IPS-18c (cell line): ENCODE measurements around the gene TUBB1.
"Not testable (repeated sequence)": the region's sequence is repeated elsewhere in the genome, so short reads cannot be mapped to it uniquely, and the experiment has no call there.

ENCODE experiments used
- H3K4me3 ChIP-seq: 2 replicates; pipeline ENCODE4 v1.7.0; 2013; ENCODE audit warnings: low read depth, mild to moderate bottlenecking, low read length, moderate library complexity; ENCODE audit not compliant: insufficient read depth
- H3K9me3 ChIP-seq: one replicate; pipeline ENCODE4 v1.6.1; 2013; ENCODE audit warnings: mild to moderate bottlenecking, low read length, moderate library complexity; ENCODE audit not compliant: control insufficient read depth, insufficient read depth

TUBB1 gene

DNA sequence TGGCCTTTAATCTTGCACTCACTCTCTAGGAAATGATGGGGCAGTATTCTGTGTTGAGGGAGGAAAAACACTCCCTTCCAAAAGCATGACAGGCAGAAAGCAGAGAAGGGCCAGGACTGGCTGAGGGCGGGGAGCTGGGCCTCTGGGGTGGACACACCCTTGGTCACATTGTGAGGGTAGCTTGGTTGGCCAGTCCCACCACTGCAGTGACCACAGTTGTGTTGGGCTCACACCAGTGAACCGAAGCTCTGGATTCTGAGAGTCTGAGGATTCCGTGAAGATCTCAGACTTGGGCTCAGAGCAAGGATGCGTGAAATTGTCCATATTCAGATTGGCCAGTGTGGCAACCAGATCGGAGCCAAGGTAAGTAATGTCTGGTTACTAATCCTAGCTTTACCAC is at the start of gene TUBB1:
Gene TUBB1 (plus strand): TSS at position 213 of the 400 bp plus-strand sequence. CDS start 94 bp downstream, at position 307.
- H3K4me3 ChIP-seq, result no peak within 1 kb of the TSS

DNA sequence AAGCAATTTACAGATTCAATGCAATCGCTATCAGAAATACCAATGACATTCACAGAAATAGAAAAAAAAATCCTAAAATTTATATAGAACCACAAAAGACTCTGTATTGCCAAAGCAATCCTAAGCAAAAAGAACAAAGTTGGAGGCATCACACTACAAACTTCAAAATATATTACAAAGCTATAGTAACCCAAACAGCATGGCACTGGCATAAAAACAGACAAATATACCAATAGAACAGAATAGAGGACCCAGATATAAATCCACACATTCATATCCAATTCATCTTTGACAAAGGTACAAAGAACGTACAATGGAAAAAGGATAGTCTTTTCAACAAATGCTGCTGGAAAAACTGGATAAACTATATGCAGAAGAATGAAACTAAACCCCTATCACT is 49.8 kb upstream of the TUBB1 start:
- no peak overlapping the region for H3K4me3 ChIP-seq
- H3K9me3 ChIP-seq, result no peaks in the 10 kb centered on the region

More for the DNA sequence above, at the start of gene TUBB1:
- H3K9me3 ChIP-seq, result no peaks in the 10 kb centered on the region

DNA sequence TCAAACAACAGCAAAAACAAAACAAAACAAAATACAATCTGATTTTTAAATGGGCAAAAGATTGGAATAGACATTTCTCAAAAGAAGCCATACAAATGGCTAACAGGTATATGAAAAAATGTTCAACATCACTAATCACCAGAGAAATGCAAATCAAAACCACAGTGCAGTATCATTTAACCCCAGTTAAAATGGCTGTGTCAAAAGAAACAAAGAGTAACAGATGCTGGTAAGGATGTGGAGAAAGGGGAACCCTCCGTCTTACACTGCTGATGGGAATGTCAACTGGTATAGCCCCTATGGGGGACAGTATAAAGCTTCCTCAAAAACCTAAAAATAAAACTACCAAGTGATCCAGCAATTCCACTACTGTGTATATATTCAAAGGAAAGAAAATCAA is 49.1 kb upstream of the TUBB1 start:
- Histone ChIP-seq H3K9me3 (no peaks in the 10 kb centered on the region), H3K4me3 (no peak overlapping the region)

DNA sequence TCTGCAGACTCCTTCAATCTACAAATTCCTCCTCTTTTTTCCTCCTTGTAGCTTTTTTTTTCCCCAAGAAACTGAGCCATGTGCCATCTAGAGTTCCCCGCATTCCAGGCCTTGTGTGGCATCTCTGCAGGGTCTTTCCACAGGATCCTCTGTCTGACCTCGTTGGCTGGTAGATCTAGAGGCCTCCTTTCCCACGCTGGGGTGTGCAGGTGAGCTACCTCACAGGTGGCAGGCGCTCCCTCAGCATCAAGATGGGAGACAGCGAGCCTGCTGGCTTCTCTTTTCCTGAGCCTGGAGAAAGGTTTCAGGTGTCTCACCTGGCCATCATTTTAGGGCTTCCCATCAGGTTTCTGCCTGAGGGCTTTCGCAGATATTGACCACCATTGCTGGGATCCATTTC is 47.8 kb upstream of the TUBB1 start:
- Histone ChIP-seq H3K4me3 (no peak overlapping the region), H3K9me3 (no peaks in the 10 kb centered on the region)

DNA sequence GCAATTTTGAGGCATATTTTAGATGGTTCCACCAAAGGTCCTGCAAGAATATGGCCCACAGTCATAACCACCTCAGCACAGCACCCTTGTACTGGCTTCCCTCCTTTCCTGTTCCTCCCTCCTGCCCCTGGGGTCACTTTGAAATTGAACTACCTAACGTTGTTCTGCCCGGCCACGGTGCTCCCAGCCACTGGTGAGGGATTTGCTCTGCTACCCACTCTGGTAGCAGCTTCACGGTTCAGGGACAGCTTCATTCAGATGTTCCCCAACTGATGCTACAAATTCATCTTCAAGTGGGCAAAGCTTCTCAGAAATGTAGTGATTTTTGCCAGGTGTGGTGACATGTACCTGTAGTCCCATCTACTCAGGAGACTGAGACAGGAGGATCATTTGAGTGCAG is 46.0 kb upstream of the TUBB1 start:
- Histone ChIP-seq H3K4me3 (no peak overlapping the region), H3K9me3 (no peaks in the 10 kb centered on the region)

DNA sequence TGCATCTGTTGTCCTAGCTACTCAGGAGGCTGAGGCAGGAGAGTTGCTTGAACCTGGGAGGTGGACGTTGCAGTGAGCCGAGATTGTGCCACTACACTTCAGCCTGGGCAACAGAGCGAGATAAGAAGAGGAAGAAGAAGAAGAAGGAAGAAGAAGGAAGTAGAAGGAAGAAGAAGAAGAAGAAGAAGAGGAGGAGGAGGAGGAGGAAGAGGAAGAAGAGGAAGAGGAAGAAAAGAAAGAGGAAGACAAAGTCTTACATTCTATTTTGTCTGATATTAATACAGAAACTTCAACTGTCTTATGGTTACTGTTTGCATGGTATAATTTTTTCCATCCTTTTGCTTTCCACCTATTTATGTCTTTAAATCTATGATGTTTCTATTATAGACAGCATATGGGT is 45.4 kb upstream of the TUBB1 start:
- no peaks in the 10 kb centered on the region for H3K9me3 ChIP-seq
- H3K4me3 ChIP-seq, result no peak overlapping the region

DNA sequence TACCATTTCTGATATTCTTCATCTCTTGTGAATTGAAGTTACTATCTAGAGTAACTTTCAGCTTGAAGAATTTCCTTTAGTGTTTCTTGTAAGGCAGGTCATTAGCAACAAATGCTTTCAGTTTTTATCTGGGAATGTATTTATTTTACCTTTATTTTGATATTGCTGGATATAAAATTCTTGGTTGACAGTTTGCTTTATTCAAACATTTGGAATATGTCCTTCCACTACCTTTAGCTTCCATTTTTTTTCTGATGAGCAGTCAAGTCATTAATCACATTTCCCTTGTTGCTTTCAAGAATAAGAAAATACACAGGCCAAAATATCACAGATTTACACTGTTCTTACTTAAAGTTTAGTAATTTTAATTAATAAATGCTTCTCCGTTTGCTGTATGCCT is 43.9 kb upstream of the TUBB1 start:
- Histone ChIP-seq H3K9me3 (no peaks in the 10 kb centered on the region), H3K4me3 (no peak overlapping the region)

DNA sequence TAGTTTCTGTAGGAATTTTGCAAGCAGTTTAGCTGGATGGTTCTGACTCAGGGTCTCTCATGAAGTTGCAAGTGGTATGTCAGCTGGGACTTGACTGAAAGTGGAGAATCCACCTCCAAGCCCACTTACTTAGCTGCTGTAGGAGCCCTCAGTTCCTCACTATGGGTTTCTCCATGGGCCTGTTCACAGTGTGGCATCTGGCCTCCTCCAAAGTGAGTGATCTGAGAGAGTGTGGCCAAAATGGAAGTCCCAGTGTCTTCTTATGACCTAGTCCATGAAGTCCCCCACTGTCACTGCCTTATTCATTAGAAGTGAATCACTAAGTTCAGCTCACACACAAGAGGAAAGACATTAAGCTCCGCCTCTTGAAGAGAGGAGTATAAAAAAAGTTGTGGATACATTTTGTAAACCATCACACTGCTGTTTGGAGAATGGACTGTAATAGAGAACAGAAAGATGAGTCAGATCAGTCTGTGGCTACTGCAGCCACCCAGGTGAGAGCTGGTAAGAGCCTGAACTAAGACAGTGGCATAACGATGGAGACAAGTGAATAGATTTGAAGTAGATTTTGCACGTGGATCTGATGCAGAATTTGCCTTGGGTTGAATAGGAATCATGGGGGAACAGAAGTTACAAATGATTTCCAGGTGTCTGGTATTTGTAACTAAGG is 43.0 kb upstream of the TUBB1 start:
- Histone ChIP-seq H3K9me3 (no peaks in the 10 kb centered on the region), H3K4me3 (no peak overlapping the region)

DNA sequence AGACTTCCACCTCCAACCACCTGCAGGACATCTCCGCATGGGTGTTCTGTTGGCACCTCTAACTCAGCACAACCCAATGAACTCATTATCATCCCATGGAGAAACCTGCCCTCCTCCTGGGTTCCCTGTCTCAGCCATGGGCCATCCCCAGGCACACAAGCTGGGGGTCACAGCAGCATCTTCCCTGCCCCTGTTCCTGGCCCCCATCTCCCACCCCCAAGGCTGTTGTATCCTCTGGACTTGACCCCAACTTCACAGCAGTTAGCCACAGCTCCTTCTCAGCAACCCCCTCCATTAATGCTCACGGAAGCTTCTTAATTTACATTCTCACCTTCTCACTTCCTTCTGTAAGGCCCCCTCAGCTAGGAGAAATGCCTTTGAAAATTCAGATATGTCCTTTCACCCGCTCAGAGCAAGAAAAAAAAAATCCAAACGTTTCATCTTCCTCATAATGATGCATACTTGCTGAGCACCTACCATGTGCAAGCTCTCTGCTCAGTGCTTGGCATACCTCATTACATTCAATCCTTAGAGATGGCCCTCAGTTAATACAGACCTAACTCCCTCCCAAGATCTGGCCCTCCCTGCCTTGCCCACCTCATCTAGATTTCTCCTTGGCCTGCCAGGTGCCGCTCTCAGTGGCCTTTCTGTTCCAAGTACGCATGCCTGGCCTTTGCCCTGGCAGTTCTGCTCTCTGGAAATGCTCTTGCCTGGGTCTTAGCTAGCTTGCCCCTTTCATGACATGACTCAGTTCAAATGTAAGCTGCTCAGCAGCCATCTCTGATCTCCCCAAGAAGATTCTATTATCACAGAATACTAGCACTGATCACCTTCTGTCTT is 40.7 kb upstream of the TUBB1 start:
- Histone ChIP-seq H3K4me3 (no peak overlapping the region), H3K9me3 (peaks cover 2% of the 10 kb centered on the region)

DNA sequence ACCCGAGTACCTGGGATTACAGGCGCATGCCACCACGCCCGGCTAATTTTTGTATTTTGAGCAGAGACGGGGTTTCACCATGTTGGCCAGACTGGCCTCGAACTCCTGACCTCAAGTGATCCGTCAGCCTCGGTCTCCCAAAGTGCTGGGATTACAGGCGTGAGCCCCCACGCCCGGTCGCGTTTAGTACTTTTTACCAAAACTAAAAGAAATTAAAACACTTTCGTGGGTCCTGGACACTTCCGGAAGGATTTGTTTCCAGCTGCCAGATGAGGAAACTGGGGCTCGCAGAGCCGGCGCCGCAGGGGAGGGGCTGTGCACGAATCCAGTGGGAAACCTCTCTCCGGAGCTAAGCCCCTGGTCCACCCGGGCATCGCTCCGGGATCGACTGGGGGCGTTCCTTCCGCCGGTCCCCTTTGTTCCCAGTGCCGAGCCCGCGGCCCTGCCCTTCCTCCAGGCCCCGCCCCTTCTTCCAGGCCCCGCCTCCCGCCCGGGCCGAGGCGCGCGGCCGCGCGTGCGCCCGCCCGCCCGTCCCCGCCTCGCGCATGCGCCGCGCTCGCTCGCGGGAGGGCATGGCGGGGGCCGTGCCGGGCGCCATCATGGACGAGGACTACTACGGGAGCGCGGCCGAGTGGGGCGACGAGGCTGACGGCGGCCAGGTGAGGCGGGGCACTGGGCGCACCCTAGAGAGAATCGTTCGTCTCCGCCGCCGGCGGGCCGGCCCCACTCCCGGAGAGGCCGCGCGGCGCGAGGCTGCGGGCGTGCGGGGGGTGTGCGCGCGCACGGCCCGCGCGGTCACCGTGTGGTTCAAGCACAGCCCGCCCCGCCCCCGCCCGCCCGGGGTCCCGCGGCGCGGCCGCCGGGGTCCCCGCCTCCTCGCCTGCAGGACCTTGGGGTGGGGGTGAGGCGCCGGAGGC is 38.3 kb upstream of the TUBB1 start, which contains the start of gene NELFCD:
Gene NELFCD (plus strand): TSS at position 546 of the 917 bp plus-strand sequence. CDS start 54 bp downstream, at position 600.
- Histone ChIP-seq H3K9me3 (peaks cover 2% of the 10 kb centered on the region), H3K4me3 (peak within 1 kb of the TSS; percentile 81)

DNA sequence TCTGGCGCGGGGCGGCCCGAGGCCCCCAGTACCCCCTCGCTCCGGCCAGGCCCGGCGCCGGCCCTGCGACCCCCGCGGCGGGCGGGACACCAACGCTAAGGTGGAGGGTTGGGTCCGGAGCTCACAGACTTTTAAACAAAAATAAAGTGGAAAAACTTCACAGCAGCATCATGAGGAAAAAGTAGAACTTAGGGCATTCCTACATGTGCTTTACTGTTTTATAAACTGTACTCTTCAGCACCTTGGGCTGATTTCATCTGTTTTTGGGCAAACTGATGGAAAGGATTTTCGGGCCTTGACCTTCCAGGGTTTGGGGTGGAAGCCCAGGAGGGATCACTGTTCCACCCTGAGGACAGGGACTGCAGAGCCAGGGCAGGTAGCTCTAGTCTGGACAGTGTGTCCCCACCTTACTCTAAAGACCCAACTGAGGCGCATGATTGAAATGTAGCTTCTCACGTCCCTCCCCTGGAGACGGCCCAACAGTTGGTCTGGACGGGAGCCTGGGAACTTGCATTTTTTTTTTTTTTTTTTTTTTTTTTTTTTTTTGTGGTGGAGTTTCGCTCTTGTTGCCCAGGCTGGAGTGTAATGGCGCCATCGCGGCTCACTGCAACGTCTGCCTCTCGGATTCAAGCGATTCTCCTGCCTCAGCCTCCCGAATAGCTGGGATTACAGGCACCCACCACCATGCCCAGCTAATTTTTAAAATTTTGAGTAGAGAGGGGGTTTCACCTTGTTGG is 37.4 kb upstream of the TUBB1 start:
- peak overlapping the region; percentile 81 for H3K4me3 ChIP-seq
- H3K9me3 ChIP-seq, result peaks cover 2% of the 10 kb centered on the region

DNA sequence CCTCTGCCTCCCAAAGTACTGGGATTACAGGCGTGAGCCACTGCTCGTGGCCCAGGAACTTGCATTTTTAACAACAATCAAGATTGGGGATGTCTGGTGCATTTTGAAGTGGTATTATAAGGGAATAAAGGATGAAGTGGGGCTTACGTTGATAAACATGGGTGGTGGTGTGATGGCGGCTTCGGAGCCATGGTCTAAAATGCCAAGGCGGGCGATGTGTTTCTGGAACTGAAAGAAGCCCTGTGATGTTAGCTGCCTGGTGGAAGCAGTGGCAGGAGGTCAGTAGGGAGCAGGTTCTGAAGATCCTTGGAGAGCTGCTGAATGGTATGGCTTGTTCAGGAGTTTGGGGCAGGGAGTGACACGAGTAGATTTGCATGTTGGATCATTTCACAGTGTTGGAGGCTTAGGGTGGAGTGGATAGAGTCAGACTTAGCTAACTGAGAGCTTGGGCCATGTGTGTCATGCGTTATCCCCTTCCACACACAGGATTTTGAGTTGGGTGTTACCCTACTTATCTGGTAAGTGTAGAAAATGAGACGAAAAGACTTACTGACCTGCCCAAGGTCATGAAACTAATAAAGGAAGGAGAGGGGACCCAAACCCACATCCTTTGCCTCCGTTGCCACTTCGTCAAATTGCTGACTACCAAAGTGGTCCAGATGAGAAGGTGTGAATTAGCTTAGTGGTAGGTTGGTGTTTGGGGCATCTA is 36.7 kb upstream of the TUBB1 start:
- Histone ChIP-seq H3K9me3 (peaks cover 2% of the 10 kb centered on the region), H3K4me3 (no peak overlapping the region)

DNA sequence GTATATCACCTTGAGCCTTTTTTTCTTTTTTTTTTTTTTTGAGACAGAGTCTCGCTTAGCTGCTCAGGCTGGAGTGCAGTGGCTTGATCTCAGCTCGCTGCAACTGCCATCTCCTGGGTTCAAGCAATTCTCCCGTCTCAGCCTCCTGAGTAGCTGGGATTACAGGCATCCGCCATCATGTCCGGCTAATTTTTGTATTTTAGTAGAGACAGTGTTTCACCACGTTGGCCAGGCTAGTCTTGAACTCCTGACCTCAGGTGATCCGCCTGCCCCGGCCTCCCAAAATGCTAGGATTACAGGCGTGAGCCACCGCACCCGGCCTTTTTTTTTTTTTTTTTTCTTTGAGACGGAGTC is 36.1 kb upstream of the TUBB1 start:
- not testable (repeated sequence) for H3K4me3 ChIP-seq, H3K9me3 ChIP-seq

DNA sequence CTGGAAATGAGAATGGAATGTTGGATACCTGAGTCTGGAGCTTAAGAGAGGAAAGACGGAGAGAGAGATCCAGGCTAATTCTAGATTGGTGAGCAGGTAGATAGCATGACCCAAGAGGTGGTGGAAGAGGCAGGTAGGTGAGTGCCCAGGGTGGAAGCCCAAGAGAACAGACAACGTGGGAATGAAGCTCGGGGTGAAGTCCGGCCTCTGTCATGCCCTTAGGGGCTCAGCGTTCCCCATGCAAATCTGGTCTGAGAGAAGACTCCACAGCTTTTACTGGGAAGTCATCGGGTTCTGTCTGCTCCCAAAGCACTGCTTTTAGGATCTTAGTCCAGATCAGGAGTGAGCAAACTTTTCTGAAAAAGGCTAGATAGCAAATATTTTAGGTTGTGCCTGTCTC is 34.5 kb upstream of the TUBB1 start:
- Histone ChIP-seq H3K9me3 (peaks cover 2% of the 10 kb centered on the region), H3K4me3 (no peak overlapping the region)

DNA sequence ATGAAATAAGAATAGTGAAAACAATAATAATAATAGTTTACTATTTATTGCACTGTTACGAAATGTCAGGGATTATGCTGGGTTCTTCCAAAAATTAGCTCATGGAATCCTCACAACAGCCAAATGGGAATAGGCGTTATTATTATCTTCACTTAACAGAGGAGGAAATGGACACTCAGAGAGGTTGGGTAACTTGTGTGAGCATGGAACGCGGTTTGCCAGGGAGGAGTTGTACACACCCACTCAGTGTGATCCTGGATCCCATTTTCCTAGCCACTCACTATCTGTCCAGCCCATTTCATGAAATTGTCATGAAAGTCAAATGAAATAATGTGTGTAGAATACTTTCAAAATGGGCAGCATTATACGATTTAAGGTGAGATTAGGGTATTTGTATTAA is 33.6 kb upstream of the TUBB1 start:
- peaks cover 2% of the 10 kb centered on the region for H3K9me3 ChIP-seq
- no peak overlapping the region for H3K4me3 ChIP-seq

DNA sequence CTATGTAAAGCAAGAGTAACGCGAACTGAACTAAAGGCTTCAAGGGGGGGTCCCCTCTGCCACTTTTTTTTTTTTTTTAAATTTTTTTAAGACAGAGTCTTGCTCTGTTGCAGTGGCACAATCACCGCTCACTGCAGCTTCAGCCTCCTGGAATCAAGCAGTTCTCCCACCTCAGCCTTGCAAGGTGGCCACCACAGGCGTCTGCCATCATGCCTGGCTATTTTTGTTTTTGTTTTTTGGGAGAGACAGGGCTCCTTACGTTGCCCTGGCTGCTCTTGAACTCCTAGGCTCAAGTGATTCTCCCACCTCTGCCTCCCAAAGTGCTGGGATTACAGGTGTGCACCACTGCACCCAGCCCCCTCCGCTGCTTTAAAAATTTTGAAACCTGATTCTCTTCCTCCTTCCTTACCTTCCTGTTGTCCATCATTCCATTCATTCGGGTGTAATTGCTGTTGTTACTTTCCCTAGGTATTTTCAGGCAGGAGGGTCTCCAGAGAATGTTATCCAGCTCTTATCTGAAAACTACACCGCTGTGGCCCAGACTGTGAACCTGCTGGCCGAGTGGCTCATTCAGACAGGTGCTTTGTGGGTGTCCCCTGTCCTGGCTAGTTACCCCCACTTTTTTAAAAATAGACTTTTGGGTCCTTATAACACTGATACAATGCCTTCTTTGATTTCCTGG is 32.8 kb upstream of the TUBB1 start:
- H3K4me3 ChIP-seq, result no peak overlapping the region
- peaks cover 2% of the 10 kb centered on the region for H3K9me3 ChIP-seq
